RWPE2 (cell line): Measurements from ENCODE around the gene PLEKHA4.
"Not testable (repeated sequence)": the region's sequence is repeated elsewhere in the genome, so short reads cannot be mapped to it uniquely, and the experiment has no call there.

ENCODE experiments used
- ATAC-seq: fragments of 200-7000 bp; cut with Tn5 transposase; 3 replicates; pipeline ENCODE4 v1.9.1; 2021; ENCODE audit warnings: low read depth
- DNase-seq: peaks from one replicate; pipeline ENCODE4 v3.0.0-alpha.2; 2020; ENCODE audit warnings: low spot score
- H3K27ac ChIP-seq: fragments of 450-650 bp; 2 replicates; pipeline ENCODE4 v1.5.1; 2017; ENCODE audit warnings: mild to moderate bottlenecking; ENCODE audit not compliant: poor library complexity, severe bottlenecking
- H3K27me3 ChIP-seq: fragments of 250-450 bp; sonication (Bioruptor Pico); 2 replicates; pipeline ENCODE4 v1.5.1; 2021; ENCODE audit warnings: mild to moderate bottlenecking, moderate library complexity; ENCODE audit not compliant: insufficient read depth, poor library complexity, severe bottlenecking
- H3K36me3 ChIP-seq: fragments of 250-450 bp; sonication (Bioruptor Pico); 2 replicates; pipeline ENCODE4 v1.5.1; 2020; ENCODE audit warnings: low read depth, mild to moderate bottlenecking, moderate library complexity
- H3K4me1 ChIP-seq: fragments of 250-450 bp; sonication (Bioruptor Pico); 2 replicates; pipeline ENCODE4 v1.5.1; 2021; ENCODE audit warnings: mild to moderate bottlenecking, moderate library complexity; ENCODE audit not compliant: insufficient read depth, poor library complexity, severe bottlenecking
- H3K4me3 ChIP-seq: fragments of 250-450 bp; sonication (Bioruptor Pico); 2 replicates; pipeline ENCODE4 v1.5.1; 2021; ENCODE audit warnings: mild to moderate bottlenecking, moderate library complexity; ENCODE audit not compliant: severe bottlenecking
- H3K9me3 ChIP-seq: fragments of 250-450 bp; sonication (Bioruptor Pico); 2 replicates; pipeline ENCODE4 v1.5.1; 2021; ENCODE audit warnings: mild to moderate bottlenecking, moderate library complexity; ENCODE audit not compliant: severe bottlenecking
- CTCF ChIP-seq: fragments of 450-650 bp; IDR thresholded peaks from one replicate; pipeline ENCODE4 v1.5.1; 2017; ENCODE audit warnings: mild to moderate bottlenecking, moderate library complexity; ENCODE audit not compliant: poor library complexity, severe bottlenecking

PLEKHA4 gene

GRCh38 chr19:48897181-48897580 lies 28.8 kb upstream of the PLEKHA4 start:
- H3K4me1 ChIP-seq = no peaks in the 10 kb centered on the region
- no peak for ATAC-seq
- no peak for TF ChIP-seq CTCF

GRCh38 chr19:48896191-48896720 lies 27.8 kb upstream of the PLEKHA4 start:
- Histone ChIP-seq H3K27ac (no peak overlapping the region), H3K4me1 (no peaks in the 10 kb centered on the region), H3K36me3 (peaks cover 5% of the 10 kb centered on the region), H3K27me3 (no peaks in the 10 kb centered on the region), H3K9me3 (no peaks in the 10 kb centered on the region), H3K4me3 (no peak overlapping the region)
- ATAC-seq (0 out of 3 replicates have a peak, but pooled peaks have one; percentile 22), DNase-seq (no peak)
- no peak for TF ChIP-seq CTCF

More at GRCh38 chr19:48897181-48897580, 28.8 kb upstream of the PLEKHA4 start:
- Histone ChIP-seq H3K27me3 (no peaks in the 10 kb centered on the region), H3K27ac (no peak overlapping the region), H3K36me3 (peaks cover 13% of the 10 kb centered on the region), H3K9me3 (no peaks in the 10 kb centered on the region), H3K4me3 (no peak overlapping the region)
- no peak for DNase-seq

GRCh38 chr19:48895226-48895625 lies 26.8 kb upstream of the PLEKHA4 start:
- DNase-seq (no peak), ATAC-seq (no peak)
- no peaks in the 10 kb centered on the region for H3K27me3 ChIP-seq
- no peaks in the 10 kb centered on the region for H3K4me1 ChIP-seq
- H3K27ac ChIP-seq = no peak overlapping the region
- H3K36me3 ChIP-seq = no peaks in the 10 kb centered on the region
- TF ChIP-seq CTCF = no peak
- no peak overlapping the region for H3K4me3 ChIP-seq
- no peaks in the 10 kb centered on the region for H3K9me3 ChIP-seq

- TF ChIP-seq CTCF = no peak
- no peaks in the 10 kb centered on the region for H3K9me3 ChIP-seq
- no peaks in the 10 kb centered on the region for H3K4me1 ChIP-seq
- no peak for ATAC-seq
- no peaks in the 10 kb centered on the region for H3K27me3 ChIP-seq
- H3K4me3 ChIP-seq = no peak overlapping the region
- no peak for DNase-seq
- no peak overlapping the region for H3K27ac ChIP-seq
- H3K36me3 ChIP-seq = no peaks in the 10 kb centered on the region
Measured at GRCh38 chr19:48890551-48890950, 22.1 kb upstream of the PLEKHA4 start.

GRCh38 chr19:48889496-48889895 lies 21.1 kb upstream of the PLEKHA4 start:
- not testable (repeated sequence) for H3K9me3 ChIP-seq, H3K36me3 ChIP-seq, H3K4me1 ChIP-seq, H3K4me3 ChIP-seq, H3K27ac ChIP-seq, H3K27me3 ChIP-seq, DNase-seq, ATAC-seq
